HCEC 1CT (cell line): ENCODE measurements around the gene OVCA2.

Source experiments
- DNase-seq: peaks from one replicate; pipeline ENCODE4 v3.0.0-alpha.2; 2017

OVCA2 gene

GRCh38 chr17:2034806-2035540, 6.8 kb upstream of the OVCA2 start:
- DNase-seq: peak; percentile 68

- no peak for DNase-seq
Measured at GRCh38 chr17:2035541-2036488, 6.0 kb upstream of the OVCA2 start.

- DNase-seq: no peak
Measured at GRCh38 chr17:2037155-2037554, 4.7 kb upstream of the OVCA2 start.

- no peak for DNase-seq
Measured at GRCh38 chr17:2040219-2040827, 1.5 kb upstream of the OVCA2 start.

GRCh38 chr17:2040942-2041560, 771 bp upstream of the OVCA2 start:
- DNase-seq: no peak

- DNase-seq: peak; percentile 39
Measured at GRCh38 chr17:2042390-2042847, 597 bp downstream of the OVCA2 start.

GRCh38 chr17:2042933-2043332, 1.1 kb downstream of the OVCA2 start:
- no peak for DNase-seq

GRCh38 chr17:2043785-2044184, 2.0 kb downstream of the OVCA2 start:
- peak; percentile 80 for DNase-seq

GRCh38 chr17:2044263-2044894, 2.6 kb downstream of the OVCA2 start:
- DNase-seq: no peak

GRCh38 chr17:2047590-2047989, 5.8 kb downstream of the OVCA2 start:
- no peak for DNase-seq

- no peak for DNase-seq
Measured at GRCh38 chr17:2048805-2049204, 7.0 kb downstream of the OVCA2 start.

- DNase-seq: peak; percentile 73
Measured at GRCh38 chr17:2049333-2050299, 7.8 kb downstream of the OVCA2 start.

- DNase-seq: peak; percentile 69
Measured at GRCh38 chr17:2050300-2051060, 8.7 kb downstream of the OVCA2 start.

- DNase-seq: no peak
Measured at GRCh38 chr17:2051061-2051932, 9.5 kb downstream of the OVCA2 start.

GRCh38 chr17:2051933-2052559, 10.2 kb downstream of the OVCA2 start:
- DNase-seq: no peak

GRCh38 chr17:2053380-2054261, 11.8 kb downstream of the OVCA2 start:
- peak; percentile 58 for DNase-seq

- DNase-seq: no peak
Measured at GRCh38 chr17:2054262-2054511, 12.4 kb downstream of the OVCA2 start.
